Neural progenitor cell (in vitro differentiated cells): ENCODE data around the gene DNAH10.

Source experiments
- EZH2 ChIP-seq: fragments of 200-600 bp; sonication (generic); IDR thresholded peaks from 2 replicates; pipeline ENCODE4 v1.6.1; 2017; ENCODE audit warnings: antibody characterized with exemption, mild to moderate bottlenecking, moderate library complexity
- EZH2phosphoT487 ChIP-seq: fragments of 200-600 bp; sonication (generic); IDR thresholded peaks from 2 replicates; pipeline ENCODE4 v1.6.1; 2017; ENCODE audit warnings: antibody characterized with exemption
- TF ChIP-seq, protein P1 (sequence below): fragments of 200-600 bp; sonication (generic); IDR thresholded peaks from 2 replicates; pipeline ENCODE4 v1.5.1; 2017; ENCODE audit warnings: antibody characterized with exemption, mild to moderate bottlenecking

DNA sequence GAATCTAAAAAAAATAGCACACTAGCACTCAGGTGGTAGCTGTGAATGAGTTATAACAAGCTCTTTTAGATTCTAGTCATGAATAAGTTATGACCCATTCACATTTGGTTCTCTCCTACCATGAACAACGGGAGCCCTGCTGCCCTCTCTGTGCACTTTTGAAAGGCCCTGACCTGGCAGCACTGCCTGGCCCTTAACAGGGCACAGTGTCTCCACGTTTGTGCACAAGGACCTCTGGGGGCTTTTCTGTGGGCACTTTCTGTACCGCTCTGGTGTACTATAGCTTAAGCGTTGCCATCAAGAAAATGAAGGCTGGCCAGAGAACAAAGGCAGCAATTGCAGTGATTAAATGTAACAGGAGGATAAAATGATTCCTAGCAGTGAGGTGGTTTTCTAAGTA, 189.4 kb downstream of the DNAH10 start:
- TF ChIP-seq, protein P1, sequence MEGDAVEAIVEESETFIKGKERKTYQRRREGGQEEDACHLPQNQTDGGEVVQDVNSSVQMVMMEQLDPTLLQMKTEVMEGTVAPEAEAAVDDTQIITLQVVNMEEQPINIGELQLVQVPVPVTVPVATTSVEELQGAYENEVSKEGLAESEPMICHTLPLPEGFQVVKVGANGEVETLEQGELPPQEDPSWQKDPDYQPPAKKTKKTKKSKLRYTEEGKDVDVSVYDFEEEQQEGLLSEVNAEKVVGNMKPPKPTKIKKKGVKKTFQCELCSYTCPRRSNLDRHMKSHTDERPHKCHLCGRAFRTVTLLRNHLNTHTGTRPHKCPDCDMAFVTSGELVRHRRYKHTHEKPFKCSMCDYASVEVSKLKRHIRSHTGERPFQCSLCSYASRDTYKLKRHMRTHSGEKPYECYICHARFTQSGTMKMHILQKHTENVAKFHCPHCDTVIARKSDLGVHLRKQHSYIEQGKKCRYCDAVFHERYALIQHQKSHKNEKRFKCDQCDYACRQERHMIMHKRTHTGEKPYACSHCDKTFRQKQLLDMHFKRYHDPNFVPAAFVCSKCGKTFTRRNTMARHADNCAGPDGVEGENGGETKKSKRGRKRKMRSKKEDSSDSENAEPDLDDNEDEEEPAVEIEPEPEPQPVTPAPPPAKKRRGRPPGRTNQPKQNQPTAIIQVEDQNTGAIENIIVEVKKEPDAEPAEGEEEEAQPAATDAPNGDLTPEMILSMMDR, result no peak
- no peak for TF ChIP-seq EZH2phosphoT487
- no peak for TF ChIP-seq EZH2
